Breast epithelium (tissue), 3 donors: ENCODE data around the gene WARS2.

Source experiments
- CTCF ChIP-seq, 3 donors: fragments of 450-650 bp; IDR thresholded peaks; one replicate each; pipeline ENCODE4 v1.5.1; 2016 to 2017; ENCODE audit warnings: antibody characterized with exemption in 3 of 3, mild to moderate bottlenecking in 3 of 3, moderate library complexity in 3 of 3
- POLR2A ChIP-seq: fragments of 450-650 bp; IDR thresholded peaks from one replicate; pipeline ENCODE4 v1.6.1; 2016; ENCODE audit warnings: antibody characterized with exemption, mild to moderate bottlenecking, moderate library complexity
- POLR2AphosphoS5 ChIP-seq, 3 donors: sonication (generic); formaldehyde crosslinking; IDR thresholded peaks; one replicate each; pipeline ENCODE4 v1.6.1; 2017; ENCODE audit warnings: antibody characterized with exemption in 3 of 3

GRCh38 chr1:119052267-119052666, 88.2 kb downstream of the WARS2 start:
- TF ChIP-seq CTCF (IDR thresholded peaks at IDR 0.05) (no peak), POLR2AphosphoS5 (IDR thresholded peaks at IDR 0.05) (no peak), POLR2A (no peak)
